HFFc6 (cell line): ENCODE measurements around the gene SLC12A6. TPM values are rescaled to one million over a fixed set of nuclear protein-coding genes. Genes with fewer than 3 reads are reported as not detected.
A peak's percentile ranks its signal among the peaks of the same experiment; 100 is the strongest.

Experiments used
- DNase-seq: peaks from one replicate; pipeline ENCODE4 v3.0.0-alpha.2; 2018
- H3K27ac Mint-ChIP-seq: 2 replicates; pipeline ENCODE4 v1.8.0; 2020; ENCODE audit warnings: mild to moderate bottlenecking, mixed read lengths
- H3K27me3 Mint-ChIP-seq: 2 replicates; pipeline ENCODE4 v1.8.0; 2021; ENCODE audit warnings: mild to moderate bottlenecking, moderate library complexity, mixed read lengths; ENCODE audit not compliant: insufficient read depth
- H3K36me3 Mint-ChIP-seq: 2 replicates; pipeline ENCODE4 v1.8.0; 2021; ENCODE audit warnings: low read depth, mixed read lengths
- H3K4me1 Mint-ChIP-seq: 2 replicates; pipeline ENCODE4 v1.8.0; 2020; ENCODE audit warnings: low read depth, mixed read lengths
- H3K4me3 Mint-ChIP-seq: 2 replicates; pipeline ENCODE4 v1.8.0; 2020; ENCODE audit warnings: mild to moderate bottlenecking, moderate library complexity, mixed read lengths
- H3K9me3 Mint-ChIP-seq: 2 replicates; pipeline ENCODE4 v1.8.0; 2020; ENCODE audit warnings: mild to moderate bottlenecking, mixed read lengths
- total RNA-seq, 6 experiments: library from RNA; stranded (reverse); fragmentation: NEBNext Ultra II Directional; extraction: Animal tissue kit (Norgen Biotek cat#: 25700); gene quantifications; 2 replicates in 1 of 6; 3 replicates in 5 of 6; pipeline ENCODE4 v1.2.3, GENCODE V29; 2021
- TF ChIP-seq, protein P1 (sequence below): fragments of 200-600 bp; sonication (generic); IDR thresholded peaks from 2 replicates; pipeline ENCODE4 v1.5.0; 2021; ENCODE audit warnings: antibody characterized with exemption, mild to moderate bottlenecking

The SLC12A6 gene
- total RNA-seq, 6 experiments from 2014 or later = 6.5 to 10.7 (median 8.3) TPM

DNA sequence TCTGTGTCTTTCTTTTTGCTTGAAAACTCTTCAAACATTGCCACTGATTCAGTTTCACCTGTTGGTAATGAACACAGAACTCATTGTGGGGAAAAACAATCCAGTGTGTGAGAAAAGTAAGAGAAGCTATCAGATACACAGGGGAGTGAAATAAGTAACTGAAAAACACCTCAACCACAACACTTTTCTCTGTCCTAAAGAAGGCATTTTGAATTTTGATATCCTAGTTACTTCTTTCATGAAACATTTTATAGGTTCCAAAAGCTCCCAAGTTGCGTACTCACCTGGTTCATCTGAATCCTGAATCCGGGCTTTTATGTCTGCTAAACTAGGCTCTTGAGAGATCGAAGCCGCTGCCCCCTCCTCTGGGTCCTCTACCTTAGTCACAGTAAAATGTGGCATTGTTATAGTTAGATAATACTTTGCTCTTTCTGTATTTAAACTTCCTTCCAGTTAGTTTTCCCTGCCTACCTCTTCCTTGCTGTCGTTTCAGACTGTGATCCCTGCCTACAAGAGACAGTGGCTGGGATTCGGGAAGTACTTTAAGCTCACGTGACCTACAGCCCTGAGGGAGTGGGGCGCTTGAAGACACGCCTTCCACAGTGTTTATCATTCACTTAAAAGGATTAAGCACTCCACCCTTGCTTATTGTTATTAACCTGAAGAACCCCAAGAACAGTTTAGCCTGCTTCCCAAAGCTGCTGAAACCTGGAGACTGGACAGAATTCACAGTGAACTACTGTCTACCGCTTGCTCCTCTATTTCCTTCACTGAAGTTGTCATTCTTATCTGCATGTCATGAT, 19.1 kb downstream of the SLC12A6 start:
- no peaks in the 10 kb centered on the region for H3K9me3 Mint-ChIP-seq
- peak; percentile 18 for DNase-seq
- peak overlapping the region; percentile 12; the same call in 1 of the 2 replicates for H3K27ac Mint-ChIP-seq

DNA sequence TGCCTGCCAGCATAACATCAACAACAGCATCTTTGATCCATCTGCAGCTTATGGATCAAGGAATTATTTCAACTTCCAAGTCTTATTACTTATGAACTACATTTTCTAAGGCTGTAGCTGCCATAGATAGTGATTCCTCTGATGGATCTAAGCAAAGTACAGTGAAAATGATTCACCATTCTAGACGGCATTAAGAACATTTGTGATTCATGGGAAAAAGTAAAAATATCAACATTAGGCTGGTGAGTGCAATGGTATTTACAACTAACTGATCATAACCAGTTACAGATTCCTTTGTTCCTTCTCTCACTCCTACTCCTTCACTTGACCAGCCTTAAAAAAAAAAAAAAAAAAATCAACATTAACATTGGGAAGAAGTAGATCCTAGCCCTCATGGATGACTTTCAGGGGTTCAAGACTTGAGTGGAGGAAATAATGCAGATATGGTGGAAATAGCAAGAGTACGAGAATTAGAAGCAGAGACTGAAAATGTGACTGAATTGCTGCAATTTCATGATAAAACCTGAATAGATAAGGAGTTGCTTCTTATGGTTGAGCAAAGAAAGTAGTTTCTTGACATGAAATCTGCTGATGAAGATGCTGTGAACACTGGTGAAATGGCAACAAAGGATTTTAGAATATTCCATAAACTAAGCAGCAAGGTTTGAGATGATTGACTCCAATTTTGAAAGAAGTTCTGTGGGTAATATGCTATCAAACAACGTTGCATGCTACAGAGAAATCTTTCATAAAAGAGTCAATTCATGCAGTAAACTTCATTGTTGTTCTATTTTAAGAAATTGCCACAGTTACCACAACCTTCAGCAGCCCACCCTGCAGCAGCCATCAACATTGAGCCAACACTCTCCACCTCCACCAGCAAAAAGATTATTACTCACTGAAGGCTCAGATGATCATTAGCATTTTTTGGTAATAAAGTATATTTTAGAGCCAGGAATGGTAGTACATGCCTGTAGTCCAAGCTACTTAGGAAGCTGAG, 22.8 kb downstream of the SLC12A6 start:
- Mint-ChIP-seq H3K36me3 (no peaks in the 10 kb centered on the region), H3K27ac (no peak overlapping the region), H3K27me3 (no peaks in the 10 kb centered on the region), H3K9me3 (no peaks in the 10 kb centered on the region), H3K4me3 (no peak overlapping the region), H3K4me1 (peaks cover 23% of the 10 kb centered on the region)
- TF ChIP-seq, protein P1, sequence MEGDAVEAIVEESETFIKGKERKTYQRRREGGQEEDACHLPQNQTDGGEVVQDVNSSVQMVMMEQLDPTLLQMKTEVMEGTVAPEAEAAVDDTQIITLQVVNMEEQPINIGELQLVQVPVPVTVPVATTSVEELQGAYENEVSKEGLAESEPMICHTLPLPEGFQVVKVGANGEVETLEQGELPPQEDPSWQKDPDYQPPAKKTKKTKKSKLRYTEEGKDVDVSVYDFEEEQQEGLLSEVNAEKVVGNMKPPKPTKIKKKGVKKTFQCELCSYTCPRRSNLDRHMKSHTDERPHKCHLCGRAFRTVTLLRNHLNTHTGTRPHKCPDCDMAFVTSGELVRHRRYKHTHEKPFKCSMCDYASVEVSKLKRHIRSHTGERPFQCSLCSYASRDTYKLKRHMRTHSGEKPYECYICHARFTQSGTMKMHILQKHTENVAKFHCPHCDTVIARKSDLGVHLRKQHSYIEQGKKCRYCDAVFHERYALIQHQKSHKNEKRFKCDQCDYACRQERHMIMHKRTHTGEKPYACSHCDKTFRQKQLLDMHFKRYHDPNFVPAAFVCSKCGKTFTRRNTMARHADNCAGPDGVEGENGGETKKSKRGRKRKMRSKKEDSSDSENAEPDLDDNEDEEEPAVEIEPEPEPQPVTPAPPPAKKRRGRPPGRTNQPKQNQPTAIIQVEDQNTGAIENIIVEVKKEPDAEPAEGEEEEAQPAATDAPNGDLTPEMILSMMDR = no peak
- no peak for DNase-seq

More for the DNA sequence above, 19.1 kb downstream of the SLC12A6 start:
- TF ChIP-seq, protein P1 = no peak
- Mint-ChIP-seq H3K4me1 (peaks cover 27% of the 10 kb centered on the region), H3K27me3 (no peaks in the 10 kb centered on the region), H3K4me3 (peak overlapping the region; percentile 86), H3K36me3 (no peaks in the 10 kb centered on the region)

DNA sequence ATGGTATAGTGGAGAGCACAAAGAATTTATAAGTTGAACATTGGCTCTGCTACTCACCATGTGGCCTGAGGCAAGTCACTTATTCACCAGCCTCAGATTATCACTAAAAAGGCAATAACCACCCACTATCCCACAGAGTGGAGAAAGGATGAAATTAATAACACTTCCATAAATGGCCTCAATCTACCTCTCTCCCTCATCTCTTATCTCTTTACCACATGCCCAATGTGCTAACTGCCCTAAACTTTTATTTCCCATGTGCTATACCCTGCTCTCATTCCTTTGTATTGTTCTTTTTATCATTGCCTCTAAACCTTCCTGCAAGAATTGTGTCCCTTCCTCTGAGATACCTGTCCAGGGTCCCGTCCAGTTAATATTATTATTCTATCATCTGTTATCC, 26.0 kb downstream of the SLC12A6 start:
- no peak for DNase-seq
- Mint-ChIP-seq H3K4me3 (no peak overlapping the region), H3K4me1 (peaks cover 13% of the 10 kb centered on the region), H3K36me3 (no peaks in the 10 kb centered on the region), H3K9me3 (no peaks in the 10 kb centered on the region), H3K27me3 (no peaks in the 10 kb centered on the region), H3K27ac (no peak overlapping the region)
- TF ChIP-seq, protein P1 = no peak

DNA sequence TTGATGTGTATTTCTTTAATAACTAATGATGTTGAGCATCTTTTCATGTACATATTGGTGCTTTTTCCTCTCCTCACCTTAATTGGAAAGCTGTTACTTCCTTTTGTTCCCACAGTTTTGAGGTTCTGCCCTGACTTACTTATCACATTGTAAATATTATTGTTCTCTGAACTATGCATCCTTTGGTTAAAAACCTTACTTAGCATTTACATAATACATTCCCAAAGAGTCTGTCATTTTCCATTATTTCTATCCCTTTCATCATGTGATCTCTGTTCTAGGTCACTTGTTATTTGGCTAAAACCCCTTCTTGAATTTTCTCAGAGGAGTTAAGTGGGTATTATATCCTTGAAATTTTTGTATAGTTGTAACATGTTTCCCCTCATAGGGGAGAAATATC, 33.0 kb downstream of the SLC12A6 start:
- no peak overlapping the region for H3K4me3 Mint-ChIP-seq
- peak; percentile 3 for DNase-seq
- no peaks in the 10 kb centered on the region for H3K9me3 Mint-ChIP-seq
- TF ChIP-seq, protein P1 = no peak
- H3K27me3 Mint-ChIP-seq = no peaks in the 10 kb centered on the region
- no peaks in the 10 kb centered on the region for H3K36me3 Mint-ChIP-seq
- no peak overlapping the region for H3K27ac Mint-ChIP-seq
- H3K4me1 Mint-ChIP-seq = peaks cover 16% of the 10 kb centered on the region

DNA sequence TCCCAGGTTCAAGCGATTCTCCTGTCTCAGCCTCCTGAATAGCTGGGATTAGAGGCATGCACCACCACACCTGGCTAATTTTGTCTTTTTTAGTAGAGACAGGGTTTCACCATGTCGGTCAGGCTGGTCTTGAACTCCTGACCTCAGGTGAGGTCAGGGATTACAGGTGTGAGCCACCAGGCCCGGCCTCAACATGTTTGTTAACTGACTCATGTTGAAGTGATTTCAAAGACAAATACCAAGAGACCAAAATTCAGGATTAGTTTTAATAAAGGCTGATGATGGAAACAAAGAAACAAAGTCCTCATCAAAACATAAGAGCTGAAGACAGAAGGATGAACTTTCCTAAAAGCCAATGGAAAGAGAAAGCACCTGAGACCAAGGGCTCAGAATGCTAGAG, 36.5 kb downstream of the SLC12A6 start:
- TF ChIP-seq, protein P1 = no peak
- H3K9me3 Mint-ChIP-seq = no peaks in the 10 kb centered on the region

More for the DNA sequence above, 36.5 kb downstream of the SLC12A6 start:
- no peak overlapping the region for H3K27ac Mint-ChIP-seq
- H3K4me3 Mint-ChIP-seq = no peak overlapping the region
- no peaks in the 10 kb centered on the region for H3K36me3 Mint-ChIP-seq
- DNase-seq = no peak
- H3K27me3 Mint-ChIP-seq = no peaks in the 10 kb centered on the region; the same call in 1 of the 2 replicates
- peaks cover 30% of the 10 kb centered on the region for H3K4me1 Mint-ChIP-seq
